Hypothalamus (tissue), 51 donors: ENCODE data around the gene PTGFR.

Source experiments
- DNase-seq, 51 donors: peaks; one replicate each; lab custom pipeline; 2025; lab: John Stamatoyannopoulos, UW

PTGFR gene

DNA sequence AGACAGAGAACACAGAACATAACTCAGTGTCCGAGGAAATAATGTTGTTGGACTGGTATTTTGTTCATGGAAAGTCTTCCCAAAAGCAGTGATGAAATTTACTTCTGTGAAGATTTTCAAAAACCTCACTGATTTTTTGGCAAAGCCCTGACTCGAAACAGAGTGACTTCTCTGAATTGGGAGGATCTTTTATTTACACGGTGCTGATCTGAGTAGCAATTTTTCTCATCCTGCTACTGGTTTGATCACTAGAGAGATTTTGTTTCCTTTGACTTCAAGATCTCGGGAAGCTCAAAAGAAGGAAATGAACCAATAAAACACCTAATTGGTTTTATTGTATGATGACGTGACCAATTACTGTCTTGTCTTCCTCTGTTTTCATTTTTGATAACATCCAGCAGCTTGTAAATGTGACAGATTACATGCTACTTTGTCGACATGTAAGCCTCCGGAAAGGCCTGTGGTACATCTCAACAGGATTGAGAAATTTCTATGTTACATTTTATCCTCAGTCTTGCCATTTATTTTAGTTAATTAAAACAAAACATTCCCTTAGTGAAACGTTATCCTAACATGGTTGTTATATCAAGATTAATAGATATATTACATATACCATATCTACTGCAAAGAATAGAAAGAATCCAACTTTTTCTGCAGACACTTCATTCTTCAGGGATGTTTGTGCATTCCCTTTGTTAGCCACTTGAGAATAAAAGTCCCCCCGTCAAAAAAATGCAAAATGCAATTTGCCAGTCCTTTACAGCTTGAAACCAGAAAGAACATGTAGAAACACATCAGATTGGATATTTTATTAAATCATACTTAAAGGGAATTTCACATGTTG, 86.7 kb downstream of the PTGFR start:
- DNase-seq = no peak

DNA sequence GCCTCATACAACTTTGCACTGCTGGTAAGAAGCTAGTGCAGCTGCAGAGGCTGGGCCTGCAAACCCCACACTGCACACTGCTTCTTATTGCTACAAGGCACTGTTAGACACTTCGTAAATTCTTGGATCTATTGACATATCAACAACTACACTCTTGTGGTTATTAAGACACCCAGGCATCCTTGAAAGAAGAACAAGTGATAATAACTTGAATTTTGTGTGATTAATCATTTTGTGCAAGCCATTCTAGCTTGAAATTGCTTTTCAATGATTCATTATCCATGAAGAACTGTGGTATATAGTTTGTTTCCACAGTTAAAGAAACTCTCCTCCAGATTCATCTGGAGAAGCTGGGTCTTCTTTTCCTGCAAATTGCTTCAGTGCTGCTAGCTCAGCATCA, 95.8 kb downstream of the PTGFR start:
- DNase-seq = no peak

DNA sequence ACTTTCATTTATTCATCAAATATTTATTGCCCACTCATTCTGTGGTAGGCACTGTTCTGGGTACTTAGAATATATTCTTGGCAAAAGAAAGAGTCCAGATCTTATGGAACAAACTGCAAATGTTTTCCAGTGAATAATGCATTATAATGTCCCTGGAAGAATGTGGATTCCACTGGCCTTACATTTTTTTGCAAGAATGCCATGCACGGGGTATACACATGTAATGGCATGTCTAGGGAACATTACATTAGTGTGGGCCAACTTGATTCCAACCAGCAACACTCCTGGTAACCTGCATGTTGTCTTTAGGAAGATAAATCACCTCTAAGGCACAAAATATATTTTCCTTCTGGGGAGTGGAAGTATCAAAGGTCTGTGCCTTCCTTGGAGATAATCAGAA, 96.4 kb downstream of the PTGFR start:
- no peak for DNase-seq
